AG10803 (cell line): ENCODE results near the gene MYOCD.

Experiments
- DNase-seq: peaks from one replicate; pipeline ENCODE4 v3.0.0; 2010; ENCODE audit warnings: low read depth
- H3K4me3 ChIP-seq: 2 replicates; pipeline ENCODE4 v1.5.1; 2011; ENCODE audit warnings: mild to moderate bottlenecking, low read length, control low read depth
- TF ChIP-seq, protein P1 (sequence below): conservative IDR thresholded peaks from 2 replicates; pipeline ENCODE4 v1.5.1; 2011; ENCODE audit warnings: mild to moderate bottlenecking, low read length, control low read depth, inconsistent platforms

MYOCD gene

DNA sequence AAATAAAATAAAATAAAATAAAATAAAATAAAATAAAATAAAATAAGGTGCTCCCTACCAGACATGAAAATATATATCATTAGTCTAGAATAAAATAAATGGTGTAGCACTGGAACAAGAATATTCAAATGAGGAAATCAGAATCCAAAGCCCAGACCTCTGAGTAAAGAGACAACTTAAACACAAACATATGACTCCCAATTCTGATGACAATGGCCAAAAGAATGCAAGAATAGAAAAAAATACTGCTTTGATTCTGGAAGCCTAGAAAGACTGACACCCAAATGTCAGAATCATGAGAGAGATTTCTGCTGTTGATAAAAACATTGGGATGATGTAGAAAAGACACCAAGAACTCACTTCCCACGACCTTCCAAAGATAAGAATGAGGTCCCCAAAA, 27.9 kb downstream of the MYOCD start:
- DNase-seq: peak; percentile 22
- no peak overlapping the region for H3K4me3 ChIP-seq
- TF ChIP-seq, protein P1, sequence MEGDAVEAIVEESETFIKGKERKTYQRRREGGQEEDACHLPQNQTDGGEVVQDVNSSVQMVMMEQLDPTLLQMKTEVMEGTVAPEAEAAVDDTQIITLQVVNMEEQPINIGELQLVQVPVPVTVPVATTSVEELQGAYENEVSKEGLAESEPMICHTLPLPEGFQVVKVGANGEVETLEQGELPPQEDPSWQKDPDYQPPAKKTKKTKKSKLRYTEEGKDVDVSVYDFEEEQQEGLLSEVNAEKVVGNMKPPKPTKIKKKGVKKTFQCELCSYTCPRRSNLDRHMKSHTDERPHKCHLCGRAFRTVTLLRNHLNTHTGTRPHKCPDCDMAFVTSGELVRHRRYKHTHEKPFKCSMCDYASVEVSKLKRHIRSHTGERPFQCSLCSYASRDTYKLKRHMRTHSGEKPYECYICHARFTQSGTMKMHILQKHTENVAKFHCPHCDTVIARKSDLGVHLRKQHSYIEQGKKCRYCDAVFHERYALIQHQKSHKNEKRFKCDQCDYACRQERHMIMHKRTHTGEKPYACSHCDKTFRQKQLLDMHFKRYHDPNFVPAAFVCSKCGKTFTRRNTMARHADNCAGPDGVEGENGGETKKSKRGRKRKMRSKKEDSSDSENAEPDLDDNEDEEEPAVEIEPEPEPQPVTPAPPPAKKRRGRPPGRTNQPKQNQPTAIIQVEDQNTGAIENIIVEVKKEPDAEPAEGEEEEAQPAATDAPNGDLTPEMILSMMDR: no peak

DNA sequence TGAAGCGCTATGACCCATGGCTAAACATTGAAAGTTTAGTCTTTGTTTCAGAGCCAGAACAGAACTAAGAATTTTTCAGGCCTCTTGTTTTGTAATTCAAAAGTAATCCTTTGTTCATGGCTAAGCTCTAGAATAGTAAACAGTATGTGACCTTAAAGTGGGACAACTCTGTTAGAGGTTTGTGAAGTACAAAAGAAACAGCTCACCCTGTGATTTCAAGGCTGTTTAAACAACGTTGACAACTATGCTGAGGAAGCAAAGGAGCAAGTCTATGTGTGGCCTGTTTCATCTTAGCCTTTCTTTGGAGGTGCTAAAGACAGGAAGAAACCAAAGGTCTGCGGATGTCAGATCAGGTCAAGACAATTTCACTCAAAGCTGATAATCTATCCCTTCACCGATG, 40.4 kb downstream of the MYOCD start:
- no peak overlapping the region for H3K4me3 ChIP-seq
- TF ChIP-seq, protein P1: no peak
- no peak for DNase-seq

DNA sequence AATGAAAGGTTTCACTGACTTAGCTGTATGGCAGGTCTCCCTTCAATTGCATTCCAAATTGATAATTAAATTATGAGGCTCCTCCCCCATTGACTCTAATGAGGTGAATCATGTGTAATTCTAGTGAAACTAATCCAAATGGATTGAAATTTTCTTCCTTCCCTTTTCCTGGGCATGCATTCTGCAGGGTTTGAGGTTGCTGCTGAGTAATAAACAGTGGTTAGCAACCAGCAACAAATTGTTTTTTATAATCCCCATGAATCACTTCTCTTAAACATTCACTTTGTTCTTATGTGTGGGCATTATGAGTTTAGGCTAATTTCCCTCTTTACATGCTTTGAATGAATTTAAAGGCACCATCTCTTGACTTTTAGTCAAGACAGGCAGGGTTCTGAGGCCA, 43.4 kb downstream of the MYOCD start:
- DNase-seq: peak; percentile 13
- no peak overlapping the region for H3K4me3 ChIP-seq
- TF ChIP-seq, protein P1: no peak

DNA sequence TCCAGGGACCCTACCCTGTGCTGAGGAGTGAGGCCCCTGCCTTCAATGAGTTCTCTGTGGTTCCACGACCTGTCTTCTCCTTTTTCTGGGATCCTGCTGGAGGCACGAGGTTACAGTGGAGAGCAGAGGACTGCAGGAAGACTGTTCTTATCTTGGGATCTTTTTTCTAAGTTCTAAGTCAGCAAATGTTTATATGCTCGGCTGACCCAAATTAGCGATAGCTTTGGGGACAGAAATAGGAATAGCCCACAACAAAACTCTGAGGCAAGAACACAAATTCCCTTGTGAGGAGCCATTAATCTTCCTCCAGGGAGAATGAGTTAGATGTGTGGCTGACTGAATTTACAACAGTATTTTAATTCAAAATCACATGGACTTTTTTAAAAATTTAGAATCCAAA, 46.7 kb downstream of the MYOCD start:
- no peak for DNase-seq

DNA sequence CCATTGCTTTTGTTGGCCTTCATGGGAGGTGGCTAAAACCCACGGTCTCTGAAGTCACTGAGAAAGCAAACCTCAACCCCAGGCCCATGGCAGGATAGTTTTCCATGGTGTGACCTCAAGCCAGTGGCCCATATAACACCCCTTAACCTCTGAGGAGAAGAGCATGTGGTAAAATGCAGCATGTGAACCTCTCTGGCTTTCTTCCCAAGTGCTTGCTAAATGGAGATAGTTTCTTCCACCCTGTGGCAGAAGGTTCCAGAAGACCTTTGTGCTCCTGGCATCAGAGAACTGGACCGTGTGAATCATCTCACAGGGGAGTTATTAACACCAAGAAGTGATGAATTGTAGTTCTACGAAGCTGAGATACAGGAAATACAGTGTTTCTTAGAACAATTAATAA, 47.3 kb downstream of the MYOCD start:
- no peak overlapping the region for H3K4me3 ChIP-seq
- DNase-seq: peak; percentile 15
- TF ChIP-seq, protein P1: no peak

More for the DNA sequence above, 46.7 kb downstream of the MYOCD start:
- TF ChIP-seq, protein P1: no peak
- no peak overlapping the region for H3K4me3 ChIP-seq

DNA sequence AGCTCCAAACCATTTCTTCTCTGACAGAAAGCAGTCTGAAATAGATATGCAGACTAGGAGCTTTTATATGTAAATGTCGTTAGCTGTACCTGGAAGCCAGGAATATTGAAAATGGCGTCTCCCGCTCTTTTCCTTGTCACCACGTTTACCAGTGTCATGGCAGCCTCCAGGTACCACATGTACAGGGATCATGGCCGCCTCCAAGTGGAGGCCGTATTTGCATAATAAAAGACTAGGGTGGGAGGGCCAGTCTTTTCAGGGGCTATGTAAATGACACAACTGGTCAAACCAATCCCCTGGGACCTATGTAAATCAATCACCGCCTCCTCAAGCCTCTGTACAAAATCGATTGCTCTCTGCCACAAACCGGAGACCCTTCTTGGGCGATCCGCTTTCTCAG, 54.3 kb downstream of the MYOCD start:
- DNase-seq: no peak
- TF ChIP-seq, protein P1: no peak
- H3K4me3 ChIP-seq: no peak overlapping the region

DNA sequence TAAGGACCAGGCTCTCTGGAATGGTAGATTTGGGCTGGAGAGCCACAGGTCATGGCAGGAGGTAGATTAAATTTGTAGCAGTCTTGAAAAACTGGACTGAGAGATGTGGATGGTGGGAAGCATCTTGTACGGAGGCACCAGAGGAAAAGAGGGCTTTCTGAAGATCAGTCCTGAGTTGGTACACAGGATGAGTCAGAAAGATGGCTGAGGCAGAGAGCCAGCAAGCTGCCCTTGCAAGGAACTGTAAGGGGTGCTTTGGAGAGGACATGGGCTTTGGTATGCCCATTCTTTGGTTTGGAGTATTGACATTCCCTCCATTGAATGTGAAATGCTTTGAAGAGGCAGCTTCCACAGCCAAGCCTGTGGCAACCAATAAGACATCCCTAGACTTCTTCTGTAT, 55.9 kb downstream of the MYOCD start:
- TF ChIP-seq, protein P1: no peak

More for the DNA sequence above, 55.9 kb downstream of the MYOCD start:
- no peak overlapping the region for H3K4me3 ChIP-seq
- DNase-seq: no peak
